ENCODE measurements around the gene DDX20.

DDX20 gene

GRCh38 chr1:111750856-111751255 lies 4.8 kb upstream of the DDX20 start:
- no peak for DNase-seq (ENCODE audit: low spot score)

DNA sequence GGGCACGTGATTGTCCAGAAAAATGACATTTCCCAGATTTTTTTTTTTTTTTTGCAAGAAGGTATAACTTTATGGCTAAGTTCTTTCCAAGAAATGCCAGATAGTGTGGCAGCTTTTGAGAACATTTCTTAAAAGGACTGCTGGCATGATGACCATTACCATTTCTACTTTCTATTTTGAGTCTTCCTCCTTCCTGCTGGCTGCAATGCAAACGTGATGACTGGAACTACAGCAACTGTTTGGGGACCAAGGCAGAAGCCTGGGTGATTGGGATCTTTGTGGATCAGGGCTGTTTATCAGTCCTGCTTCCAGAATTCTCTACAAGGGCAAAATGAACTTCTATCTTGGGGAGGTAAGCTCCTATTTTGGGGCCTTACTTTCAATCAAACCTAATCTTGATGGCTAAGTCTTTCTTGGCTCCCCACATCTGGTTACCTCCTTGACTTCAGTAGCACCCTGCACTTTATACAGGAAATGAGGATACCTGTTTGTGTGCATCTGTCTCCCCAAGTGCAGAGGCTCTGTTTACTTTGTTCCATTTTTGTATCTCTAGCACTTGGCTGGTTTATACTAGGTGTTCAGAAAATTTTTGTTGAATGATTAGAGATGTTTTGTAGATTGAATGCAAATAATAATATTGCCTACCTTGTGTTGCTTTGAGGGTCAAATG lies 3.7 kb upstream of the DDX20 start:
- DNase-seq (ENCODE audit: low spot score): no peak

GRCh38 chr1:111754984-111755330 lies 744 bp upstream of the DDX20 start:
- DNase-seq (ENCODE audit: low spot score): no peak

- DNase-seq (ENCODE audit: low spot score): no peak
These were observed 418 bp downstream of the DDX20 start for GRCh38 chr1:111756124-111756513.

- DNase-seq (ENCODE audit: low spot score): no peak
These were observed 2.7 kb downstream of the DDX20 start for GRCh38 chr1:111758373-111758772.

- no peak for DNase-seq (ENCODE audit: low spot score)
These were observed 6.0 kb downstream of the DDX20 start for GRCh38 chr1:111761717-111762116.

- no peak for DNase-seq (ENCODE audit: low spot score)
These were observed 6.6 kb downstream of the DDX20 start for GRCh38 chr1:111762332-111762731.

GRCh38 chr1:111768023-111768422 lies 12.3 kb downstream of the DDX20 start:
- no peak for DNase-seq (ENCODE audit: low spot score)

- DNase-seq (ENCODE audit: low spot score): no peak
These were observed 12.9 kb downstream of the DDX20 start for GRCh38 chr1:111768625-111769024.

GRCh38 chr1:111769517-111770146 lies 13.9 kb downstream of the DDX20 start:
- DNase-seq (ENCODE audit: low spot score): no peak

GRCh38 chr1:111770916-111771315 lies 15.2 kb downstream of the DDX20 start:
- DNase-seq (ENCODE audit: low spot score): no peak

DNA sequence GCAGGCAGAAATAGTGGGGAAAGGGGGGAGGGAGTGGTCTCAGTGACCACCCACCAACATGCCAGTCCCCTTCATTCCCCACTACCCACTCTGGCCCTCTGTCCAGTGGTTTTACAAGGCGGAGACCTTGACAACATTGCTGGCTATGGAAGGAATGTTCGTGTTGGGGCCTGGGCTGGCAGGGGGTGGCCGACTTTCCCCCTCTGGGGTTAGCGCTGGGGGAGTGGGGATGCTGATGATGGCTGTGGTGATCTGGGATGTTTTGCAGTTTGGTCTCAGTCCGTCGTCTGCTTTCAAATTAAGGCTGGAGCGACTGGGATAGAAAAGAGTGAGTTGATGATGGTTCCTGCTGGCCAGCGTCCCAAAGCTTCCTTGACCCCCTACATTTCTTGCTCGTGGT lies 20.3 kb downstream of the DDX20 start:
- DNase-seq (ENCODE audit: low spot score): no peak

GRCh38 chr1:111776391-111776790 lies 20.7 kb downstream of the DDX20 start:
- DNase-seq (ENCODE audit: low spot score): no peak

- DNase-seq (ENCODE audit: low spot score): no peak
These were observed 21.2 kb downstream of the DDX20 start for GRCh38 chr1:111776861-111777260.

DNA sequence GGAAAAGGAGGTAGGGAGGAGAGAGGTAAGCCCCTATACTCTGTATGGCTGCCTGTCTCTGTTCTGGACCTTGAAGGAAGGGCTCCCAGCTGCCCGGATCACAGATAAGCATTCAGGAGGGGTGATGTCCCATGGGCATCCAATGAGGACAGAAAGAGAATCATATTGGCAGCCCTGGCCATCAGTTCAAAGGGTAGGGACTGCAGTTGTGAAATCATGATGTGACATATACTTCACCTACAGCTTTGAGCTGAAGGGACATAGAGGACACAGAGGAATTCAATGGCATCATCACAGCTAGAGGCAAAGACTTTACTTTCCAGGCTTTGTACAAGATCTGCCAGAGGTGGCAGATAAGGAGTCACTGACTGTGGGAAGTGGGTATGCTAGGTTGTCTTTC lies 21.6 kb downstream of the DDX20 start:
- no peak for DNase-seq (ENCODE audit: low spot score)

GRCh38 chr1:111778066-111778465 lies 22.4 kb downstream of the DDX20 start:
- DNase-seq (ENCODE audit: low spot score): no peak

GRCh38 chr1:111778541-111779051 lies 22.9 kb downstream of the DDX20 start:
- DNase-seq (ENCODE audit: low spot score): no peak

GRCh38 chr1:111779546-111779945 lies 23.8 kb downstream of the DDX20 start:
- DNase-seq (ENCODE audit: low spot score): no peak

DNA sequence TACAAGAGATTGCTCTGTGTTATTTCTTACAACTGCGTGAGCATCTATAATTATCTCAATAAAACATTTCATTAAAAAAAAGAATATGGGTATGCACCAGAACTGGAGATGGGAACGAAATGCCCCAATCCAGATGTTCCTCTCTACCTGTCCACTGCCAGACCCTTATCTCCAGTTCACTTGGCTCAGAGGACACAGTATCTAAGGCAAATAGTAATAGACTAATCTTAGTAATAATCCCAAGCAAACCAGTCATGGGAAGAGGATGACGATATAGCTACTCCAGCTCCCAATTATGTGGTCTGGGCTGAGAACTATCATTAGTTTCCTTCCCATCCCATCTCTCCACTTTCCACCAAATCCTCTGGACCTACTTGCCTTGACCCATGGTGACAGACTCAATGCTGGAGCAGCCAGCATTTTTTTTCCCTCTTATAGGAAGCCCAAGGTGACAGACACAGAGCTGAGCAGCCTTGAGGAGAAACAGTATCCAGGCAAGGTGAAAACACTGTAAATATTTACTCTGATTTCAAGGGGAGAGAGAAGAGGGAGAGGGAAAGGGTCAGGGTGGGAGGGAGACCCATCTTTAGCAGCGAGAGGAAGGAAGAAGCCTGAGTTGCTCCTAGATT lies 28.7 kb downstream of the DDX20 start:
- no peak for DNase-seq (ENCODE audit: low spot score)

DNA sequence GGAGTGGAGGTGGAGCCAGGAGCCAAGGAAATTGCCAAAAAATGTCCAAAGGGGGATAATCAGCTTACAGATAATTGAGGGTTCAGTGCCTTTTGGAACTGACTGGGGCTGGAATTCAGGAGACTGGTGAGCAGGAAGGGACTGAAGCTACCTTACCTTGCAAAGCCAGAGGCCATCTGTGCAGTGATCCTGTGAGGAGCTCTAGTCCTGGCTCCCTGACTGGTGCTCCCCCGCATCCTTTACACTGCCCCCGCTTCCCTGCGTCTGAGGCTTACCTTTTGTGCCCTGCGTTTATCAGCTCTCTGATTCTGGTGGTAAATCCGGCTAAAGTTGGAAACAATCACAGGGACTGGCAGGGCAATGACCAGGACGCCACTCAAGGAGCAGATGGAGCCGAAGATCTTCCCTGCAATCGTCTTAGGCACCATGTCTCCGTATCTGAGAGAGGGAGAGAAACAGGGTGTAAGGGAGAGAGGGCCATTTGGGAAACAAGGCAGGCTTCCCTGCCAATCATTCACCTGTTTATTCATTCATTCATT lies 31.0 kb downstream of the DDX20 start:
- no peak for DNase-seq (ENCODE audit: low spot score)

DNA sequence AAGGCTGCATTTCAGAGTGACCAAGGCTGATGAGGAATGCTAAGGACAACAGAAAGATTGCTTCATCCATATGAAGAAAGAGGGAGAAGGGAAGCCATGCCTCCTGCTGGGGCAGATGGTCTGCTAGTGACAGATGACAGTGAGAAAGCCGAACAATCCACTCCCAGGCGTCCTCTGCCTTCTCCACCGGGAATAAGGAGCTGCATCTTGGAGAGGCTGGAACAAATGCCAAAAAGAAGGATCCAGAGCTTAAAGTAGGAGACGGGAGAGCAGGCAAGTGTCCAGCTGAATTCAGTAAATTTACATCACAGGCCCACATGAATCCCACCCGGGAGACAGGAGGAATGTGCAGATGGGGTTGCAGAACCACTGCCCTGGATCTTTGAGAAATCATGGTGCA lies 33.4 kb downstream of the DDX20 start:
- no peak for DNase-seq (ENCODE audit: low spot score)

- DNase-seq (ENCODE audit: low spot score): no peak
These were observed 34.1 kb downstream of the DDX20 start for GRCh38 chr1:111789666-111790316.

- DNase-seq (ENCODE audit: low spot score): peak; percentile 4
These were observed 36.1 kb downstream of the DDX20 start for GRCh38 chr1:111791776-111792175.

All from left forelimb (tissue), 1 donor.